Endothelial cell of umbilical vein (primary cell): ENCODE data around the gene ZC3H18.

ENCODE experiments used
- EZH2 ChIP-seq: IDR thresholded peaks from 2 replicates; pipeline ENCODE4 v1.6.1; 2012; ENCODE audit warnings: borderline replicate concordance, low read depth, mild to moderate bottlenecking, moderate library complexity, low read length, inconsistent platforms; ENCODE audit not compliant: severe bottlenecking
- TF ChIP-seq, protein P1 (sequence below), 2 donors: IDR thresholded peaks; 1 replicate in 1 of 2; 2 replicates in 1 of 2; pipeline ENCODE4 v1.5.1; 2011; ENCODE audit warnings: low read length in 2 of 2, mild to moderate bottlenecking in 2 of 2, moderate library complexity in 2 of 2, control low read depth in 1 of 2, inconsistent platforms in 1 of 2, low read depth in 1 of 2; ENCODE audit not compliant: insufficient read depth in 1 of 2; ENCODE audit errors: extremely low read depth in 1 of 2

DNA sequence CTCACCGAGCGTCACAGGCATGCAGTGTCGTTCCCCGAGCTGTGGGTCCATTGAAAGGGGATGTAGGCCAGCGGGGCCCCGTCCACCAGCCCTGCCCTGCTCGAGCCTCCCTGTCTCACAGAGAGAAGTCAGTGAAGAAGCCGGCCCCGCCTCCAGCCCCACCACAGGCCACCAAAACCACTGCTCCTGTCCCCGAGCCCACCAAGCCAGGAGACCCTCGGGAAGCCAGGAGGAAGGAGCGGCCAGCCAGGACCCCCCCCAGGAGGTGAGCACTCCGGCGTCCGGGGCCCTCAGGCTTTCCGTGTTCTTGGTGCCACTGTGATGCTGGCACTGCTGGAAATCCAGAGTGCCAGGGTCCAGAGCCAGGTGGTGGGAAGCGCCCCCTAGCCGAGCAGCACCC is 54.3 kb downstream of the ZC3H18 start:
- TF ChIP-seq, protein P1, sequence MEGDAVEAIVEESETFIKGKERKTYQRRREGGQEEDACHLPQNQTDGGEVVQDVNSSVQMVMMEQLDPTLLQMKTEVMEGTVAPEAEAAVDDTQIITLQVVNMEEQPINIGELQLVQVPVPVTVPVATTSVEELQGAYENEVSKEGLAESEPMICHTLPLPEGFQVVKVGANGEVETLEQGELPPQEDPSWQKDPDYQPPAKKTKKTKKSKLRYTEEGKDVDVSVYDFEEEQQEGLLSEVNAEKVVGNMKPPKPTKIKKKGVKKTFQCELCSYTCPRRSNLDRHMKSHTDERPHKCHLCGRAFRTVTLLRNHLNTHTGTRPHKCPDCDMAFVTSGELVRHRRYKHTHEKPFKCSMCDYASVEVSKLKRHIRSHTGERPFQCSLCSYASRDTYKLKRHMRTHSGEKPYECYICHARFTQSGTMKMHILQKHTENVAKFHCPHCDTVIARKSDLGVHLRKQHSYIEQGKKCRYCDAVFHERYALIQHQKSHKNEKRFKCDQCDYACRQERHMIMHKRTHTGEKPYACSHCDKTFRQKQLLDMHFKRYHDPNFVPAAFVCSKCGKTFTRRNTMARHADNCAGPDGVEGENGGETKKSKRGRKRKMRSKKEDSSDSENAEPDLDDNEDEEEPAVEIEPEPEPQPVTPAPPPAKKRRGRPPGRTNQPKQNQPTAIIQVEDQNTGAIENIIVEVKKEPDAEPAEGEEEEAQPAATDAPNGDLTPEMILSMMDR (IDR thresholded peaks at IDR 0.05; ENCODE audit: extremely low read depth in 1 of 2, insufficient read depth in 1 of 2, low read depth in 1 of 2, low read length in 2 of 2), result no peak
- no peak for TF ChIP-seq EZH2
